Measurements from ENCODE around the gene GRK5.

GRK5 gene

GRCh38 chr10:119297207-119297968 lies 90.0 kb downstream of the GRK5 start:
- TF ChIP-seq GATA3 (IDR thresholded peaks at IDR 0.05; ENCODE audit: low read depth, low read length) (no peak), GATA2 (IDR thresholded peaks at IDR 0.05; ENCODE audit: low read depth, low read length) (no peak)

- TF ChIP-seq GATA2 (IDR thresholded peaks at IDR 0.05; ENCODE audit: low read depth, low read length) = no peak
- TF ChIP-seq GATA3 (IDR thresholded peaks at IDR 0.05; ENCODE audit: low read depth, low read length) = no peak
These were observed 91.4 kb downstream of the GRK5 start for GRCh38 chr10:119298810-119299209.

GRCh38 chr10:119299531-119299930 lies 92.2 kb downstream of the GRK5 start:
- no peak for TF ChIP-seq GATA3 (IDR thresholded peaks at IDR 0.05; ENCODE audit: low read depth, low read length)
- TF ChIP-seq GATA2 (IDR thresholded peaks at IDR 0.05; ENCODE audit: low read depth, low read length) = no peak

- TF ChIP-seq GATA3 (IDR thresholded peaks at IDR 0.05; ENCODE audit: low read depth, low read length) (no peak), GATA2 (IDR thresholded peaks at IDR 0.05; ENCODE audit: low read depth, low read length) (no peak)
These were observed 94.0 kb downstream of the GRK5 start for GRCh38 chr10:119301397-119301796.

GRCh38 chr10:119302172-119302571 lies 94.8 kb downstream of the GRK5 start:
- TF ChIP-seq GATA2 (IDR thresholded peaks at IDR 0.05; ENCODE audit: low read depth, low read length) (no peak), GATA3 (IDR thresholded peaks at IDR 0.05; ENCODE audit: low read depth, low read length) (no peak)

GRCh38 chr10:119302591-119303253 lies 95.4 kb downstream of the GRK5 start:
- no peak for TF ChIP-seq GATA2 (IDR thresholded peaks at IDR 0.05; ENCODE audit: low read depth, low read length)
- no peak for TF ChIP-seq GATA3 (IDR thresholded peaks at IDR 0.05; ENCODE audit: low read depth, low read length)

GRCh38 chr10:119303886-119304285 lies 96.5 kb downstream of the GRK5 start:
- TF ChIP-seq GATA3 (IDR thresholded peaks at IDR 0.05; ENCODE audit: low read depth, low read length) (no peak), GATA2 (IDR thresholded peaks at IDR 0.05; ENCODE audit: low read depth, low read length) (no peak)

GRCh38 chr10:119304541-119304940 lies 97.2 kb downstream of the GRK5 start:
- TF ChIP-seq GATA3 (IDR thresholded peaks at IDR 0.05; ENCODE audit: low read depth, low read length) (no peak), GATA2 (IDR thresholded peaks at IDR 0.05; ENCODE audit: low read depth, low read length) (no peak)

GRCh38 chr10:119305860-119306513 lies 98.6 kb downstream of the GRK5 start:
- TF ChIP-seq GATA3 (IDR thresholded peaks at IDR 0.05; ENCODE audit: low read depth, low read length) (no peak), GATA2 (IDR thresholded peaks at IDR 0.05; ENCODE audit: low read depth, low read length) (no peak)

GRCh38 chr10:119306514-119306951 lies 99.2 kb downstream of the GRK5 start:
- no peak for TF ChIP-seq GATA3 (IDR thresholded peaks at IDR 0.05; ENCODE audit: low read depth, low read length)
- no peak for TF ChIP-seq GATA2 (IDR thresholded peaks at IDR 0.05; ENCODE audit: low read depth, low read length)

- TF ChIP-seq GATA2 (IDR thresholded peaks at IDR 0.05; ENCODE audit: low read depth, low read length) (no peak), GATA3 (IDR thresholded peaks at IDR 0.05; ENCODE audit: low read depth, low read length) (no peak)
These were observed 99.6 kb downstream of the GRK5 start for GRCh38 chr10:119306986-119307392.

- TF ChIP-seq GATA3 (IDR thresholded peaks at IDR 0.05; ENCODE audit: low read depth, low read length) (no peak), GATA2 (IDR thresholded peaks at IDR 0.05; ENCODE audit: low read depth, low read length) (no peak)
These were observed 100.7 kb downstream of the GRK5 start for GRCh38 chr10:119308089-119308488.

GRCh38 chr10:119308551-119309422 lies 101.4 kb downstream of the GRK5 start:
- no peak for TF ChIP-seq GATA3 (IDR thresholded peaks at IDR 0.05; ENCODE audit: low read depth, low read length)
- no peak for TF ChIP-seq GATA2 (IDR thresholded peaks at IDR 0.05; ENCODE audit: low read depth, low read length)

GRCh38 chr10:119309423-119309770 lies 102.0 kb downstream of the GRK5 start:
- TF ChIP-seq GATA2 (IDR thresholded peaks at IDR 0.05; ENCODE audit: low read depth, low read length) (no peak), GATA3 (IDR thresholded peaks at IDR 0.05; ENCODE audit: low read depth, low read length) (no peak)

Data from SH-SY5Y (cell line).